Measurements from ENCODE around the gene CDS2.

- no peak for TF ChIP-seq CTCF (IDR thresholded peaks at IDR 0.05 in 2 of 3, conservative IDR thresholded peaks at IDR 0.05 in 1 of 3; ENCODE audit: borderline replicate concordance in 1 of 3, insufficient read depth in 1 of 3, low read depth in 2 of 3, low read length in 2 of 3)
- no peak for TF ChIP-seq EZH2phosphoT487 (IDR thresholded peaks at IDR 0.05; ENCODE audit: borderline replicate concordance)
- TF ChIP-seq EZH2 (IDR thresholded peaks at IDR 0.05): no peak
- TF ChIP-seq ATF3 (IDR thresholded peaks at IDR 0.05): no peak
- TF ChIP-seq MAX (IDR thresholded peaks at IDR 0.05): no peak
- TF ChIP-seq RAD21 (IDR thresholded peaks at IDR 0.05; ENCODE audit: low read depth): no peak
- no peak for TF ChIP-seq POLR2AphosphoS5 (IDR thresholded peaks at IDR 0.05; ENCODE audit: low read depth, low read length)
- TF ChIP-seq POLR2A (IDR thresholded peaks at IDR 0.05; ENCODE audit: borderline replicate concordance, extremely low read depth, insufficient read depth, insufficient read length): no peak
- no peak for TF ChIP-seq FOSL1 (IDR thresholded peaks at IDR 0.05; ENCODE audit: low read depth)
- TF ChIP-seq REST (IDR thresholded peaks at IDR 0.05; ENCODE audit: low read depth): no peak
- no peak for TF ChIP-seq ZNF274 (IDR thresholded peaks at IDR 0.05; ENCODE audit: low read depth, low read length)
- no peak for TF ChIP-seq CEBPB (IDR thresholded peaks at IDR 0.05; ENCODE audit: low read depth)
Observed at GRCh38 chr20:5088688-5089087, 38.1 kb upstream of the CDS2 start.
